ENCODE results near the gene CLDND1.

GRCh38 chr3:98568402-98568801 is 45.7 kb upstream of the CLDND1 start:
- TF ChIP-seq CTCF (IDR thresholded peaks at IDR 0.05) (no peak), POLR2A (IDR thresholded peaks at IDR 0.05; ENCODE audit: low read depth) (no peak), POLR2AphosphoS5 (IDR thresholded peaks at IDR 0.05) (no peak), EP300 (IDR thresholded peaks at IDR 0.05) (no peak)
